ENCODE data around the gene BBS7.

GRCh38 chr4:121794505-121795188 lies 75.6 kb downstream of the BBS7 start:
- TF ChIP-seq PBX3 (IDR thresholded peaks at IDR 0.05; ENCODE audit: insufficient replicate concordance, low read depth, low read length), result no peak
- no peak for TF ChIP-seq ZBTB33 (IDR thresholded peaks at IDR 0.05)
- TF ChIP-seq POU2F2 (IDR thresholded peaks at IDR 0.05; ENCODE audit: borderline replicate concordance, low read depth, low read length), result no peak
- TF ChIP-seq CTCF (IDR thresholded peaks at IDR 0.05 in 2 of 3, conservative IDR thresholded peaks at IDR 0.05 in 1 of 3; ENCODE audit: control insufficient read depth in 2 of 3, extremely low read depth in 1 of 3, insufficient read depth in 1 of 3, low read depth in 3 of 3, low read length in 3 of 3), result no peak
- TF ChIP-seq SP1 (IDR thresholded peaks at IDR 0.05; ENCODE audit: low read depth, low read length), result no peak
- no peak for TF ChIP-seq SMAD5 (IDR thresholded peaks at IDR 0.05; ENCODE audit: low read depth)
- TF ChIP-seq SIN3A (IDR thresholded peaks at IDR 0.05; ENCODE audit: low read depth, low read length), result no peak
